ENCODE data around the gene HOXD1.
A peak's percentile ranks its signal among the peaks of the same experiment; 100 is the strongest.

The HOXD1 gene

DNA sequence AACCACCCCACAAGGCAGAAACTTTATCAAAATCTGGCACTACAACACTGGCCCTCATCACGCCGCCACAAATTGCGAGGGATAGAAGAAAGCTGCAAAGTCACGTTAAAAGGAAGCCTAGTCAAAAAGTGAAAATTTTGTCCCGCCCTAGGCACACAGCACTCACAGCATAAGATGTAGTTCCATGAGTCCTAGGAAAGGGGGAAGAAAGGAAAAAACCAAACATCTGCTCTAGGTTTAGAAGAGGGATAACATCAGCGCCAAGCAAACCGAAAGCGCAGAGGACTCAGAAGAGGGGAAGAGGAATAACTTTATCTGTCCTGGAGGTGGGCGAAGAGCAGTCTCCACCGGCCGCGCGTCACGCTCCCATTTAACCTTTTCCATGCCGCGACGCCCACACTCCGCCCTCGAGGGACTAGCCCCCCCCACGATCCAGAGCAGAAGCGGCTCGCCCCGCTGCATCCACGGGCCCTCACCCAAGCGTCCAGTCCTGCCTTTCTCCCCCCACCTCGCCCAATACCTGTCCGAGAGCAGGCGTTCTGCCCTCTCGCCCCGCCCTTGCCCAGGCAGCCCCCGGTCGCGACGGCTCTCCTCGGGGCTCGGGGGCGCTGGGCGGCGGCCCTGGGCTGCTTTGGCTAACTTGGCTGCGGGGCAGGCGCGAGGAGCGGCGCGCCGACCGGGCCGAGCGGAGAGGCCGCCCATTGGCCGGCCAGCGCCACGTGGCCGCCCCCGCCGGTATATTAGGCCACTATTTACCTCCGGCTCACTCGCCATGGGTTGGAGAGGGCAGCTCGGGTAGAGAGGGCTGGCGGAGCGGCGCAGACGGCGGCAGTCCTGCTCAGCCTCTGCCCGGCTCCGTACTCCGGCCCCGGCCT, at the start of gene HOXD1:
Gene HOXD1 (plus strand): TSS at position 770 of the 875 bp plus-strand sequence. CDS start 134 bp downstream, outside the sequence.
- peak; percentile 65 for DNase-seq

DNA sequence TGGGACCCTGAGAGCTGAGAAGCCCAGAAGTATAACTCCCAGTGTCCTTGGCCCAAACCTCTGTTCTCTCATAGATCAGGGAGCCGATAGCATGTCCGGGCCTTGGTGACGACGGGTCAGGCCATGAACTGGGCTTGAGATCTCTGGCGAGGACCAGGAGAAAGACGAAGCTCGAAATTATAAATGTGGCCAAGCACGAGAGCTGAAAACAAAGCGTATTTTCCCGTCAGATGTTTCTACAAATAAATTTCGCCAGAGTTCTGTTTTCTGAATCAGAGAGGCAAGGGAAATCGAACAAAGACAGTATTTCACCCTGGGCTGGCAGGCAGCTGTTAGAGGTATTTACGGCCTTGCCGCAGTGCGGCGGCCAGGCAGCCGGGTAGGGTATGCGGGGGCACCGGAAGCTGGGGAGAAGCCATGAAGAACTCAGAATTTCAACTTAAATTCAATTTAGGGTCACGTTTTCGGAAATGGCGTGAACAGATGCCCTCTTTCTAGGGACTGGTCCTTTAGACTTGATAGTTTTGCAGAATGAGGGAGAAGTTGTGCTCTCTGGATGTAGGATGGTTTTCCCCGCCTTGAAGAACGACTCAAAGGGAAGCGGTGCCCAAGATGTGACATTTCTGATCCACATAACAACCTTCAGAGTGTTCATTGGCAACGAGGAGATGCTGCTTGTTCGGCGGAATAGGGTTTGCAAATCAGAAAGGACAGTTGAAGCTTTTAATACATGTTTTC, 49.4 kb upstream of the HOXD1 start:
- peak; percentile 68 for DNase-seq

DNA sequence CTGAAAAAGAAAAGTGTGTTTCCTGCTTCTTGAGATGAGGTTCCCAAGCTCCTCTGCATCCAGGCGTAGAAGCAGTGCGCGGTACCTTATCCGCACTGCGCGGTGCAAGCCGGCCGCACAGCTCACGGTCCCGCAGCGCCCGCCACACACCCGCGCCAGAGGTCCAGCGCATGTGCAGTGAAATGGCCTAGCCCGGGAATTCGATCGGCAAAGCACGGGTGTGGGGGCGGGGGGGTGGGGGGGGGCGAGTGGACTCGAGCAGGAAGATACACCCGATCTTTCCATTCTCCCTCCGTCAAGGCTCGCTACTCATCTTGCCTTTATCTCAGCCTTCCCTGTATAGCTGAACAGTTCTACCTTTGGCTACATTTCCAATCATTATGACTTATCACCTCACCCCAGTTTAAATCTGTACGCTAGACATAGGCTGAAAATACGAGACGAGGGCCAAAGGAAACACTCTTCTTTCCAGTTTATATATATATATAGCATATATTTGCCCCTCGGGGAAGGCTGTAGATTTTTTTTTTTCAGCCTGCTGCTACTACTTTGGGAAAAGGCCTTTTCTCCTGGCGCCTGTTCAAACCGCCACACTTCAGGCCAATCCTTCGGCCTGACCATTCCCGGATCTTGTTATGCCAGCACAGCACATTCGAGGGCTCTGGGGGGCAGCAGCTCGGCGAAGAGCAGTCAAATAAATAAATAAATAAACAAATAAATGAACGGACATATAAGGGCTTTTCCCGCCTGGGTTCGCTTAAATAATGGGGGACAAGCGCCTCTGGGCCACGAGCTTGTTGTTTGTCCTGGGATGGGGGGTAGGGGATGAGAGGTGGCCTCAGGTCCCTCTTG, 48.6 kb upstream of the HOXD1 start:
- peak; percentile 84 for DNase-seq

DNA sequence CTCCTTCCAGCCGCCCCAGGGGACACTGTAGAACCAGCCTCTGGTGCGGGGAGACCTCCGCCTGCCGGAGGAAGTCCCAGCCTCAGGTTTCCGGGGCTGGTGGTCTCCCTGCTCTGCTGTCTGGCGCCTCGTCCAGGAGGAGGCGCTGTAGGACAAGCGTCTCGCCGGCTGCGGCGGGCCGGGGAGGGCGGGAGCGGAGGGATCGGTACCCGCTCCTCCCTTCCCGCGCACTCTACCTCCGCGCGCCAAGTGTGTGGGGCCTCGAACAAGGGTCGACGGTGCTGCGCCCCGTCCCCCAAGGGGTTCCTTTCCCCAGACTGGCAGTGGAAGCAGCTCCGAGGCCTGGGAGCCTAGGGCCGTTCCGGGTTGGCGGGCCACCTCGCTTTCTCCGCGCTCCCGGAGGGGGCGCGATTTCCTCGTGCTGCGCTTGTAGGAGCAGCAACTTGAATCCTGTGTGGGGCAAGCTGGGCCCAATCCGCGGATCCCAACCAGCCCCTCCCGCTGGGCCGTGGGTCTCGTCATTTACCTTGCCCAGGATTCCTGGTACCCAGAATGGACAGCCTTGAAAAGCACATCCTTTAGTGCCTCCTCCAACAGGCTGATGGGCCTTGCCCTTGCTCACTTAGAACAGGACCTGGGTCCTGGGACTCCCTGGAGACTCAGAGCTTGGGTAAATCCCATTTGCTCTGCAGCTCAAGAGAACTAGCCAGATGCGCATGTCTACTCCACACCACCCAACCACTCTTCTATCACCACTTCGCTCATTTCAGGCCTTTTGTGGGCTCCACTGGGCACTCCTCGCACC, 47.8 kb upstream of the HOXD1 start:
- peak; percentile 93 for DNase-seq

DNA sequence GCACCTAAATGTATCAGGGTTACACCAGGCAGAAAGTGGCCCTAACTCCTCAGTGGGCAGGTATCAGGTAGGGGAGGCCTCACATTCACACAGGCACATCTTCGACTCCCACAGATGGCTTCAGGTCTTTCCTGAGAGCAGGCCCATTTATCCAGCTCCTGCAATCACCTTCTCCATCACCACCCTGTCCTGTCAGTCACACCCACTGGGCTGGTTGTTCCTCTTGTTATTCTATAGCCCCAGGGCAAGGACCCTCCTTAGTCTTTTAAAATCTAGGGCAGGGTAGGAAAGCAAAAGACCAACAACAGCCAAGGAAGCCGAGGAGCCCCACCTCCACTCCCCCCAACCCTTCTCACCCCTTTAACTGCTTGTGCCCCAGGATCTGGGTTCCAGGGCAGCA, 46.2 kb upstream of the HOXD1 start:
- no peak for DNase-seq

DNA sequence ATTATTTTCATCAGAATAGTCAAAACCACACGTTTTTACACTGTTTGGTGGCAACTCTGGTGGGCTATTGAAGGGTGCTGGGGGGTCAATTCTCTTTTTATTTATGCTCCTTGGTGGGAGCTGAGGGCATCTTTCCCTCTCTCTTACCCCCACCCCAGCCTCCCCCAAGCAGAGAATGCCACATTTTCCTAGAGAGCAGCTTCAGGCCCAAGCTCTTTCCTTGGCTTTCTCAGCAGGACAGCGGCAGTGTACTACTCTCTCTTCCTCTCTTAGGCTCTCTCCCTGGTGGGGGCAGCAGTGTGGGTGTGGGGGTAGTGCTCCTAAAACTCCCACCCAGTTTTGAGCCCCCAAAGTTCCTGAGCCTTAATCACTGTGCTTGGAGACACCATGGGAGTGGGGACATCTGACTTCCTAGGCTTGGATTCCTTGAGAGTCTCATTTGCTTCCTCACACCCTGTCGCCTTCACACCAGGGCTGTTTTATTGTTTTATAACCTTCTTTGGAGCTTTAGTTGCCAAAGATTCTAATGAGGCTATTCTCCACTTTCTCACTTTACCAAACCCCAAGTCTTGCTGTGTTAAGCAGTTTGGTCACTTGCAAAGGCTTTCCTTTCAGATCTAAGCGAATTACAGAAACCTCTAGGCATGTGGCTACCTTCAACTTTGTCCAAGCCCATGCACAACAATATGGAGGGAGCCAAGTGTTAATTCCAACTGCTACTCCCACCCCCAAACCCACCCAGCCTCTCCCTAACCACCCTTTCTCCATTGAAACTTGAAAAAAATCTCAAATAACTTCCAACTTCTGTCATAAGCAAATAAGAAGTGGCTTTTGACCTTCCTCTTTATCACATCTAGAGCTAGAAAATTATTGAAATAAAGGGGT, 43.1 kb upstream of the HOXD1 start:
- no peak for DNase-seq

DNA sequence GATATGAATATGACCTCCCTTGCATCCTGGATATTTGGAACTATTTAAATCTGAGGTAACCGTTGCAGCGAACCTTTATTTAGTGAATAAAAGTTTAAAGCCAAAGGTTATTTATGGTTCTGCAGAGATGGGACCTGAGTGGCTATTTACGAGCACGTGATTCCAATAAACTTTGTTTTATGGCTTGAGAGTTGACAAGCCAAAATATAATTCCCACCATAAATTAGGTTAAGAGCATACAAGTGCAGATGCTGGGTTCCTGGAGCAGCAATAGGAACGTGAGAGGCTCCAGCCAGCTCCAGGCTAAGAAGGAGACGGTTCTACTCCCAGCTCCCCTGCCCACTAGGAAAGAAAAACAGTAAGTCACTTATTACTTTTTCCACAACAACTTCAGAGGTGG, 42.4 kb upstream of the HOXD1 start:
- no peak for DNase-seq

DNA sequence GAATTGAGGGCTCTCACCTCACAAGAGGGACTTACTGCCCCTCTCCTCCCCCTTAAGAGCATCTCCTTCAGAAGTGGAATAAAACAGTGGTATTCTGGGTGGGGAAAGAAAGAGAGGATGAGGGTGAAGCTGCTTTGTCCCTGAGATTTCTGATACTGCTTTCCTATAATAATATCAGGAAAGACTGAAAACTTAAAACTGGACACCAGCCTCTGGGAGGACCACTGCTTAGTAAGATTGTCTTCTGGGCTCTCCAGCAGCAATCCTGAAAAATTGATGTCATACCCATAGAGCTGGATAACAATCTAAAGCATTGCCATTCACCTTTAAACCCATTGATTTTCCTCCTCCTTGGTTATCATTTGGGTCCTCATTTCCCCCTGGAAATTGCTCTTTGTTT, 41.8 kb upstream of the HOXD1 start:
- no peak for DNase-seq

DNA sequence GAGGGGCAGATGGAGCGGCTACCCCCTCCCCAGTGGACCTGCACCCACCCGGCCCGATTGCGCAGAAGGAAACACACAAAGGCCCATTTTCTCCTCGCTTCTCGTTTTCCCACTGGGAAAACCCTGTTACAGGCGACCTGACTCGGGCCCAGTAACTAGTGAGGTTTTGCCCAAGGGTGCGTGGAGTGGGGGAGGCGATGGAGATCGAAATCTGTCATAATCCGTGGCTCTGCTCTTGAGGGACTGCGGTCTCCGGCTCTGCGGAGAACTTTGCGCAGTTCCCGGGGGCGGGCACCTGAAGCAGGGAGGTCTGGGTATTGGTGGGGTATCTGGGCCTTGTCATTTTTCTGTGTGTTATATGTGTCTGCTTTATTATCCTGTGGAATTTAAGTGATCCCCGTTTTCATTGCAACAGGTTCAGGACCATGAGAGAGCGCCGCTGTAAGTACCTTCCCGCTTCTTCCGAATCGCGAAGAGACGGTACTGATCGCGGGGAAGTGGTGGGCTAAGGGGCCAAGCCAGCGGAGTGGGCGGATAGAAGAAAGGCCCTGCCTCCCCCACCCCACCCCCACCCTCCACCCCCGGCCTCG, 41.2 kb upstream of the HOXD1 start:
- DNase-seq: no peak

DNA sequence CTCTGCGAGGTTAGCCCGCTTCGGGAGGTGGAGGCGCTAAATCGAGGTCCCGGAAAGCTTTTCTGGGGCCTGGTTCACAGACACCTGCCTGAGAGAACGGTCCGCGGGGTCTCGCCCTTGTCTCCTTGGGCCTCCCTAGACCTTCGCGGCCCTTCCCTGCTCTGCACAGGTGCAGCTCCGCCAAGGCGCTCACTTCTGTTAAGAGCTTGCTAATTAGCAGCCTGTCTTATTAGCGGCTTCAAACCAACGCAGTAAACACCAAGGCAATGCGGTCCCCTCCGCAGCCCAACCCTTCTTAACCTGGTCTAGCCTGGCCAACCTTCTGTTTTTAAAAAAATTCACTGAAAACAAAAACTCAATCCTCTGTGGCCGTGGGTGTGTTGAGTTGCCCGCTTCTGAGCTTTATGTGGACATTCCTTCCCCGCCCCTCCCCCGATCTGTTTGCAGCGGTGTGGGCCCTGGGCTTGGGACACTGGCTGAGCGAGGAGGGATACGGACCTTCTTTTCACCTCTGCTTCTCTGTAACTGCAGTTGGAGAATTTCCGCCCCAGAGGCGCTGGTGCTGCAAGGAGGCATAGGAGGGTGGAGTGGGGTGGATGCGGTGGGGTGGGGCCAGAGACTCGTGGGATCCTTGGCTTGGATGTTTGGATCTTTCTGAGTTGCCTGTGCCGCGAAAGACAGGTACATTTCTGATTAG, 40.5 kb upstream of the HOXD1 start:
- DNase-seq: no peak

DNA sequence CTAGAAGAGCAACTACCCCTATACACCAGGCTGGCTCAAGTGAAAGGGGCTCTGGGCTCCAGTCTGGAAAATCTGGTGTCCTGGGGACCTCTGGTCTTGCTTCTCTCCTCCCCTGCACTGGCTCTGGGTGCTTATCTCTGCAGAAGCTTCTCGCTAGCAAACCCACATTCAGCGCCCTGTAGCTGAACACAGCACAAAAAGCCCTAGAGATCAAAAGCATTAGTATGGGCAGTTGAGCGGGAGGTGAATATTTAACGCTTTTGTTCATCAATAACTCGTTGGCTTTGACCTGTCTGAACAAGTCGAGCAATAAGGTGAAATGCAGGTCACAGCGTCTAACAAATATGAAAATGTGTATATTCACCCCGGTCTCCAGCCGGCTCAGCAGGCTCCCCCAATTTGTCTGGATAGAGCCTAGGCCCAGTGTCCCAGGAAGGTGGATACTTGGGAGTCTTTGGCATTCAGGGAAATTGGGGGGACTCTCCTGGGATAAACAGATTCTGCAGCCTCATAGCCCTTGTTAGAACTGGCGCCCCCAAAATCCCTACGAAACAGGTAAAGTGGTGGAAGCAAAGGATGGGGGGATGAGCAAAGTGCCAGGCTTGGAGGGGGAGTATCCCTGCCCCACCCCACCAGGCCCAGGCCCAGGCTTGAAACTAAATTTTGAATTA, 39.6 kb upstream of the HOXD1 start:
- DNase-seq: no peak

DNA sequence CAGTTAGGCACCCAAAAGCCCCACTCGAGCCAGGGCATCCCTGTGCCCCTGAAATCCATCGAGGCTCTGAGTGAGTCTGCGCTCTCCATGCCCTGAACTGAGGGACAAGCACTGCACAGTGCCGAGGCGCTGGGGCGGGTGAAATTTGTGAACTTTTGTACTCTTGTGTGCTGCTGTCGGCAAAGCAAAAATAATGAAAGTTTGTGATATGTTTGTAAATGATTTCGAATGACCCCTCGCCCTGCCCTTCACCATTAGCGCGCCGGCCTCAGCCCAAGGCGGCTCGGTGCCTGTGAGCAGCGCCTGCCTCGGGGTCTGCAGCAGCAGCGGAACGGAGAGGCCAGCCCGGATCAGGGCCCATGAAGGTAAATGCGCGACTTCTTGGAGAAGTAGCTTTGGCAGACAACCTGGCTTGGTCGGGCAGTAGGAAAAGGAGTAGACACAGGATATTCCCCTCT, 39.0 kb upstream of the HOXD1 start:
- DNase-seq: no peak

DNA sequence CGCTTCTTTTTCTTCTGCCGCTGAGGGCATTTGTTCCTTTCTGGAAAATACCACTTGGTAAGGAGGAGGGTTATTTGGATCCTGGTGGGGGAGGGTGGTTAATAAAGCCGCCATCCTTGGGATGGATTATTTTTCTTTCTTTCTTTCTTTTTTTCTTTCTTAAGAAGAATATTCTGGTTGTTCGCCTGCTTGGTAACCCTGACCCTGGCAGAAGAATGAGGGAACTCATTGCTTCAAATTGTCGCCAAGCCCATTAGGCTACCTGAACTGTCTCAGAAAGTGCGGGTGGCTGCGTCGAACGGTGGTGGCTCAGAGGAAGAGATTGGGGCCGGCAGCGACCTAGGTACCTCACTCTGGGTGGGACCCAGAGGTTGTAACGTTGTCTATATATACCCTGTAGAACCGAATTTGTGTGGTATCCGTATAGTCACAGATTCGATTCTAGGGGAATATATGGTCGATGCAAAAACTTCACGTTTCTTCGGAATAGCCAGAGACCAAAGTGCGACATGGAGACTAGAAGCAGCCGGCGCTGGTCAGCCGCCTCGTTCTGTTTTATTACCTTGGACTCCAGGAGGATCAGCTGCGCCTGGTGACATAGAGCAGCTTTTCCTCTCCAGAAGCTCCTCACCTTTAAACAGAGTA, 38.4 kb upstream of the HOXD1 start:
- no peak for DNase-seq

DNA sequence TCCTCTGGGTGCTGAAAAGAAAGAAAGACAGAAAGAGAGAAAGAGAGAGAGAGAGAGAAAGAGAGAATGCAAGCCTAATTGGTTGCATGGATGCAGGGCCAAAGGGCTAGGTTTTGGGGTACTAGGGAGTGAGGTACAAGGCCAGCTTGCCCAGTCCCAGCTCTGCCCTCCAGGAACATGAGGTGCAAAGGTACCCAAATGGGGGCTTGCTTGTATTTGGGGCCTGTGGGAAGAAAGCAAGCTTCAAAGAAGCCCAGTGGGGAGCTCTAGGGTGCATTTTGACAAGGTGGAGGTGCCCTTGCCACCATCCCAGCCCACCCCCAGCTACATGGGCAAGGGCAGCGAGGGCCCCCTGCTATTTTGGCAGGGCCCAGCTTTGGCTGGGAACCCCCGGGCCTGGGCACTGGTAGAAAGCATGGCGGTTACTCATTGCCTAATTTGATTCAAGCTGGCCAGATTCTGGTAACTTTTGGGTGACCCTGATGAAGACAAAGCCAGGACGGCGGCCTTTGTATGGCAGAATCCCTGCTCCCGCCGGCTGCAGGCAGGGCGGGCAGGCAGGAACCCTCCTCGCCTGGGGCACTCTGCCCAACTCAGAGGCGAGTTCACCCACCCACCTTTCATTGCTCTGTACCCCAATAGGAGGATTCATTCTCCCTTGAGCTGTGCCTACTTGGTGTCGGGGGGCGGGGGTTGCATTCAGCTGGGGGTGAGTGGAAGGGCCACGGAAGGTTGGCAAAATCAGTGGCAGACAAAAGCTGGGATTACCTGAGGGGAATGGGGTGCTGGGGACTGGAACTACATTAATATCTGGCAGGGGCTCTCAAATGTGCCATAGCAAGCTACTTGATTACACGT, 37.7 kb upstream of the HOXD1 start:
- DNase-seq: no peak

DNA sequence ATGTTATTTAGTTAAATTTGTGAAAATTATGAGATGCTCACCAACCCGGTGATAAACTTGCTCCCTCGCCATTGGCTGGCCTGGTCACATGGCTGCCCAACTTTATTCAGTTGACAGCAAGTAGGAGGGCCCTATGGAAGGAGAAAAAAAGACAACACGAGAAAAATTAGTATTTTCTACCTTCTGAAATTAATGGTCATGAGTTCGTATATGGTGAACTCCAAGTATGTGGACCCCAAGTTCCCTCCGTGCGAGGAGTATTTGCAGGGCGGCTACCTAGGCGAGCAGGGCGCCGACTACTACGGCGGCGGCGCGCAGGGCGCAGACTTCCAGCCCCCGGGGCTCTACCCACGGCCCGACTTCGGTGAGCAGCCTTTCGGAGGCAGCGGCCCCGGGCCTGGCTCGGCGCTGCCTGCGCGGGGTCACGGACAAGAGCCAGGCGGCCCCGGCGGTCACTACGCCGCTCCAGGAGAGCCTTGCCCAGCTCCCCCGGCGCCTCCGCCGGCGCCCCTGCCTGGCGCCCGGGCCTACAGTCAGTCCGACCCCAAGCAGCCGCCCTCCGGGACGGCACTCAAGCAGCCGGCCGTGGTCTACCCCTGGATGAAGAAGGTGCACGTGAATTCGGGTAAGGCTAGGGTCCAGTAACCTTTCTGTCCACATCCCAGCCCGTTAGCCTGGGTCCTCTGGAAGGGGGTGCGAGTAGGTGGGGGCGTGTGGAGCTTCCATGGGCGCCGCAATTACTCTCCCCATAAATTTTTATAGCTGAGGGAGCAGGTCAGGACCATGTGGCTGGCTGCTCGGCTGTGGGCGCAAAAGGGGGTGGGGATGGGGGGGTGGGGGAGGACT, 36.8 kb upstream of the HOXD1 start, which contains the start of gene HOXD4:
Gene HOXD4 (plus strand): TSS at position 109 of the 846 bp plus-strand sequence. CDS start 84 bp downstream, at position 193.
- no peak for DNase-seq

DNA sequence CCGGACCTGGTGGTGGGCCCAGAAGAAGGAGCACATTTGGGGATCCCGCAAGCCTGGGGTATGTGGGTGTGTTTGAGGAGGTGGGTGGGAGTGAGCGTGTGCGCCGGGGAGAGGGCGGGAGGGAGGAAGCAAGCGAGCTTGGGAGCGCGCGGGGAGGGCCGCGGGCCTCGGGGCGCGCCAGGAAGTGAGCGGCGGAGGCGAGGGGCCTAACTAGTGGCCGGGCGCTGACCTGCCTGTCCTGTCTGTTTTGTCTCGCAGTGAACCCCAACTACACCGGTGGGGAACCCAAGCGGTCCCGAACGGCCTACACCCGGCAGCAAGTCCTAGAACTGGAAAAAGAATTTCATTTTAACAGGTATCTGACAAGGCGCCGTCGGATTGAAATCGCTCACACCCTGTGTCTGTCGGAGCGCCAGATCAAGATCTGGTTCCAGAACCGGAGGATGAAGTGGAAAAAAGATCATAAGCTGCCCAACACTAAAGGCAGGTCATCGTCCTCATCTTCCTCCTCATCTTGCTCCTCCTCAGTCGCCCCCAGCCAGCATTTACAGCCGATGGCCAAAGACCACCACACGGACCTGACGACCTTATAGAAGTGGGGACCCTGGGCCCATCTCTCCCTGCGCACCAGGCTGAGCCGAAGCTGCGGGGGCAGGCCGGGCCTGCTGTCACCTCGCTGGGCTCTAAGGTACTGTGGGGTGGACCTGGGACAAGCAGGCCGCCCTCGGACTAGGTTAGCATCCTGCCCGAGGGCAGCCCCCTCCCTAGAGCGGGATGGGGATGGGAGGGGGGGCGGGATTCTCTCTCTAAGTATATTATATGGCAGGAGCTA, 35.9 kb upstream of the HOXD1 start:
- DNase-seq: no peak
